ENCODE measurements around the gene XCL1.

- no peak for TF ChIP-seq GATA3 (IDR thresholded peaks at IDR 0.05; ENCODE audit: low read depth, low read length)
- TF ChIP-seq GATA2 (IDR thresholded peaks at IDR 0.05; ENCODE audit: low read depth, low read length) = no peak
These were observed 21.7 kb downstream of the XCL1 start for GRCh38 chr1:168598125-168598524.
